ENCODE results near the gene JPH4.

Gene JPH4

DNA sequence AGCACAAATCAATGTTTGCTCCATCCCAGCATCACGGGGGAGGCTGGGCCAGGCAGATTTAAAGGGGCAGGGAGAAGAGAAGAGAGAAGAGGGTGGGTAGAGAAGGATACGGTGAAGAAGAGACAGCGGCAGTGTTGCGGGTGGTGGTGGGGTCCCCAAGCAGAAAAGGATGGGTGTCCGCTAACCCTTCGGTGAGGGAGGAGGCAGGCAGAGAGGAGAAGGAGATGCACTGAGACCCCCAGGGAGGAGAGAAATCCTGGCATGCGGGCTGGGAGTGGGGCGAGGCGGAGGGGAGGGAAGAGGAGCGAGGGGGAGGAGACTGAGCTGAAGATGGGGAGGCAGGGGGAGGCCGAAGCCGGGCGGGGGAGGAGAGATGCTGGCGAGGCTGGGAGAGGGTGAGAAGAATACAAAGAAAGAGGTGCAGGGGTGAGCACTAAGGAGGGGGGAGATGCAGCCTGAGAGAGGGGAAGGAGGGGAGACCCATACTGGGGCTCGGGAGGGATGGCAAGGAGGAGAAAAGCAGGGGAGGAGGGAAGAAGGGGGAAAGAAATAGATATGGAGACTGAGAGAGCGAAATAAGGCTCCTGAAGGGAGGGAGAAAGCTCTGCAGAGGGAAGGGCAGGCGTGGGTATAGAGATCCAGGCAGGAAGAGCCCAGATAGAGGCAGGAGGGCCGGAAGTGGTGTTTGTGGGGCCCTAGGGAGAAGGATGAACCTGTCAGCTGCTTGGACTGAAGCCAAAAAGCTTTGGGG lies at the start of gene JPH4:
TSS of gene JPH4 (minus strand) at position 231 of the 751 bp plus-strand sequence. CDS start 1,337 bp downstream, outside the sequence.
- no peak for DNase-seq (ENCODE audit: low read depth)
- TF ChIP-seq, protein P1, sequence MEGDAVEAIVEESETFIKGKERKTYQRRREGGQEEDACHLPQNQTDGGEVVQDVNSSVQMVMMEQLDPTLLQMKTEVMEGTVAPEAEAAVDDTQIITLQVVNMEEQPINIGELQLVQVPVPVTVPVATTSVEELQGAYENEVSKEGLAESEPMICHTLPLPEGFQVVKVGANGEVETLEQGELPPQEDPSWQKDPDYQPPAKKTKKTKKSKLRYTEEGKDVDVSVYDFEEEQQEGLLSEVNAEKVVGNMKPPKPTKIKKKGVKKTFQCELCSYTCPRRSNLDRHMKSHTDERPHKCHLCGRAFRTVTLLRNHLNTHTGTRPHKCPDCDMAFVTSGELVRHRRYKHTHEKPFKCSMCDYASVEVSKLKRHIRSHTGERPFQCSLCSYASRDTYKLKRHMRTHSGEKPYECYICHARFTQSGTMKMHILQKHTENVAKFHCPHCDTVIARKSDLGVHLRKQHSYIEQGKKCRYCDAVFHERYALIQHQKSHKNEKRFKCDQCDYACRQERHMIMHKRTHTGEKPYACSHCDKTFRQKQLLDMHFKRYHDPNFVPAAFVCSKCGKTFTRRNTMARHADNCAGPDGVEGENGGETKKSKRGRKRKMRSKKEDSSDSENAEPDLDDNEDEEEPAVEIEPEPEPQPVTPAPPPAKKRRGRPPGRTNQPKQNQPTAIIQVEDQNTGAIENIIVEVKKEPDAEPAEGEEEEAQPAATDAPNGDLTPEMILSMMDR (IDR thresholded peaks at IDR 0.05; ENCODE audit: low read depth, low read length, missing control alignments) = no peak
- peak within 1 kb of the TSS; percentile 25; the same call in 1 of the 2 replicates for H3K4me3 ChIP-seq (ENCODE audit: low read depth, low read length)

DNA sequence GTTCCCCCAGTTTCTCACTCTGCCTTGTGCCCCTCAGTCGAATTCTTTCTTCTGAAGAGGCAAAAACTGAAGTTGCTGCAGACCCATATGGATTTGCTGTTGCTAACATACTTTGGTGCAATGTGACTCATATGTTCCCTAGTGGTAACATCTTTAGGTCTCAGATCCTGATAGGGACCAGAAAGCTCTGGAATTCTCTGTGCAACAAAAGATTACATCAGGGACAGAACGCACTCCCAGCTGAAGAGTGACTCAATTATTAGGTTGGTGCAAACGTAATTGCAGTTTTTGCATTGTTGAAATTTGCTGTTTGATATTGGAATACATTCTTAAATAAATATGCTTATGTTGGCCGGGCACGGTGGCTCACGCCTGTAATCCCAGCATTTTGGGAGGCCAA lies 49.4 kb upstream of the JPH4 start:
- no peak for DNase-seq (ENCODE audit: low read depth)
- TF ChIP-seq, protein P1 (IDR thresholded peaks at IDR 0.05; ENCODE audit: low read depth, low read length, missing control alignments) = no peak
- H3K4me3 ChIP-seq (ENCODE audit: low read depth, low read length) = no peak overlapping the region

DNA sequence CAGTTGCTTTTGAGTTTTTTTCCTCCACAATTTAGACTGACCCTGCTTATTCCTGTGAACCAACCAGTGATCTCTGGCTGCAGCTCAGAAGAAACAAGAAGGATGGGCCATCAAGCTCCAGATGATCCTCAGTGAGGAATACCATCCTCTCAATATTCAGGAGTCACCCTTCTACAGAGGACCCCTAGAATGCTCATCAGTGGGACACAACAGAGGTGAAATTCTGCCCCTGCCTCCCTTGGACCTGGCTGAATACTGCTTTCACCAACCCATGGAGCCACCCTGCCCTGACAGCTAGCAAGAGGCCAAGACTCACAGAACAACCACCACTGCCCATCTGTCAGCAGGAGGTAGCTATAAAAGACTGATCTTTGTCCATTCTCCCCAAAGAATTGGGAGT lies 48.4 kb upstream of the JPH4 start:
- H3K4me3 ChIP-seq (ENCODE audit: low read depth, low read length) = no peak overlapping the region
- TF ChIP-seq, protein P1 (IDR thresholded peaks at IDR 0.05; ENCODE audit: low read depth, low read length, missing control alignments) = no peak
- no peak for DNase-seq (ENCODE audit: low read depth)

DNA sequence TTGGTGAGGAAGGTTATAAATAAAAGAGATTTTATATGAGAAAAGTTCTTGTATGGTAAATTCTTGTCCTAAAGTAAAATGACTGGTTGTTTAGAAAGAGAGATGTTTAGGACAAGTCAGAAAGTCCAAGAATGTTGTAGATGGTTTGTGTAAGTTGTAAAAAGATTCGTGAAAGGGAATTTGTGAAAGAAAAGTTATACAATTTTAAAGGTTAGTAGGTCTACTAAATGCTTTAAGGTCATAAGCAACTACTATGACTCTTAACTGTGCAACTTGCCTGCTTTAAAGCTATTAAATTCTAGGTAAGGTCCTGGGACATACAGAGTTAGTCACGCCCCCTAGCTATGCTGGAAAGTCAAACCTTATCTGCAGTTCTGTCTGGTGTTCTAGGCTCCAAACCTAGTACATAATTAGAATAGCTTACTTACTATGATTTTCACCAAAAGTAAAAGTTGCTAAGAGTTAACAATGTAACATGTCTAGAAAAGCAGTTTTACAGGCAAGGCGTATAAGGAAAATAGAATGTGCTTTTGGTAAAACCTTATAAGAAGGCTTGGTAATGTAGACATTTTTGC lies 46.3 kb upstream of the JPH4 start:
- no peak overlapping the region for H3K4me3 ChIP-seq (ENCODE audit: low read depth, low read length)
- TF ChIP-seq, protein P1 (IDR thresholded peaks at IDR 0.05; ENCODE audit: low read depth, low read length, missing control alignments) = no peak
- DNase-seq (ENCODE audit: low read depth) = no peak

DNA sequence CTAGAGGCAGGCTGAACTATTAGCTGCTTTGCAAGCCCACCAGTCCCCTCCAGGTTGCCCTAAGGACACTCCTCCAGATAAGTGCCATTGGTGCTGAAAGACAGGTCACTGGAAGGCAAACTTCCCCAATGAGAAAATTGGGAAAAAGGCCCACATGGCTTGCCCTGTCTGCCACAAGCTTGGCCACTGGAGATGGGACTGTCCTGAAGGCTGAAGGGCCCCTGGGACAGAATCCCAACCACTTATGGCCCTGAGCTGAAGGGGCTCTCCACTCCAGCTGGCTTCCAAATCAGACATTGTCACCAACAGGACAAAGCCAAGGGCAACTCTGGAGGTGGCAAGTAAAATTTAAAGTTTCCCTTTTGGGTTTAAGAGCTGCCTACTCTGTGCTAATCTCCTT lies 45.4 kb upstream of the JPH4 start:
- TF ChIP-seq, protein P1 (IDR thresholded peaks at IDR 0.05; ENCODE audit: low read depth, low read length, missing control alignments) = no peak
- no peak overlapping the region for H3K4me3 ChIP-seq (ENCODE audit: low read depth, low read length)
- DNase-seq (ENCODE audit: low read depth) = no peak

DNA sequence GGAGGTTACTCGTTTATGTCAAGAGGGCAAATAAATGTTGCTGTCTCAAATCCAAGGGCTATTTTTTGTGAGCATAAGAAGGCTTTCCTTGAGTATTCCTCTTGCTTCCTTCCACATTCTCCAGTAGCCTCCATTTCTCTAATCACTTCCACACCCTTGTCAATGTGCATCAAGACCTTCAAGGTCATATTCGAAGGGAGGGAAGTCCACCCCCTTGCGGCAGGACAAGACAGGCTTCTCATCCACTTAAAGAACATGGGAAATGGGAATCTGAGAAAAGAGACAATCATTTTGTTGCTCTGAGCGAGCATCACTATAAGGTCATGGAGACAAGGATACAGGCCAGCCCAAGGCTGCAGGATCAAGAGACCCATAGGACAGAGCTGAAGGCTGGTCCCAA lies 44.4 kb upstream of the JPH4 start:
- no peak overlapping the region for H3K4me3 ChIP-seq (ENCODE audit: low read depth, low read length)
- TF ChIP-seq, protein P1 (IDR thresholded peaks at IDR 0.05; ENCODE audit: low read depth, low read length, missing control alignments) = no peak
- no peak for DNase-seq (ENCODE audit: low read depth)

Data from GM12864 (cell line).